A673 (cell line): Measurements from ENCODE around the gene CEND1. TPM values are rescaled to one million over a fixed set of nuclear protein-coding genes. Genes with fewer than 3 reads are reported as not detected.

ENCODE experiments used
- BruUV-seq: library from RNA; stranded (reverse); fragments of 400-500 nt; replicated peaks from 2 replicates; lab custom pipeline; 2021; lab: Mats Ljungman, UMichigan
- CTCF ChIA-PET: fragments of 300-600 bp; sonication (Branson Sonifier 250); formaldehyde crosslinking; loops from one replicate; lab custom pipeline; 2022; ENCODE audit warnings: antibody characterized with exemption; lab: Charles Lee
- POLR2A ChIA-PET: fragments of 300-600 bp; sonication (Branson Sonifier 250); formaldehyde crosslinking; loops from one replicate; lab custom pipeline; 2022; ENCODE audit warnings: antibody characterized with exemption; ENCODE audit not compliant: low non-redundant PET; lab: Charles Lee
- DNase-seq: peaks from one replicate; pipeline ENCODE4 v3.0.0-alpha.2; 2015; ENCODE audit warnings: low spot score
- H3K27ac ChIP-seq: fragments of 200-600 bp; sonication (generic); 2 replicates; pipeline ENCODE4 v1.5.1; 2016; ENCODE audit warnings: mixed run types, low read depth, mild to moderate bottlenecking, mixed read lengths, antibody characterized with exemption, low read length; ENCODE audit not compliant: poor library complexity, severe bottlenecking
- H3K27me3 ChIP-seq: fragments of 200-600 bp; sonication (generic); replicated peaks from 2 replicates; pipeline ENCODE4 v1.6.1; 2017; ENCODE audit warnings: mixed run types, low read depth, mild to moderate bottlenecking, mixed read lengths, antibody characterized with exemption, low read length; ENCODE audit not compliant: insufficient read depth, poor library complexity
- H3K36me3 ChIP-seq: fragments of 200-600 bp; sonication (generic); 2 replicates; pipeline ENCODE4 v1.6.1; 2016; ENCODE audit warnings: mixed run types, mild to moderate bottlenecking, mixed read lengths, antibody characterized with exemption, low read length; ENCODE audit not compliant: insufficient read depth, poor library complexity, severe bottlenecking
- H3K4me1 ChIP-seq: fragments of 200-600 bp; sonication (generic); 2 replicates; pipeline ENCODE4 v1.6.1; 2017; ENCODE audit warnings: mixed run types, mild to moderate bottlenecking, mixed read lengths, antibody characterized with exemption, low read length; ENCODE audit not compliant: insufficient read depth, poor library complexity, severe bottlenecking
- H3K4me3 ChIP-seq: fragments of 200-600 bp; sonication (generic); 2 replicates; pipeline ENCODE4 v1.5.1; 2016; ENCODE audit warnings: low read depth, mixed run types, mild to moderate bottlenecking, mixed read lengths, low read length; ENCODE audit not compliant: poor library complexity, severe bottlenecking
- H3K9me3 ChIP-seq: fragments of 200-600 bp; sonication (generic); 2 replicates; pipeline ENCODE4 v1.6.1; 2016; ENCODE audit warnings: mixed run types, low read depth, mild to moderate bottlenecking, mixed read lengths, antibody characterized with exemption, low read length; ENCODE audit not compliant: poor library complexity, severe bottlenecking
- CTCF ChIP-seq: fragments of 300-800, 200-600 bp; sonication (generic); conservative IDR thresholded peaks from 2 replicates; pipeline ENCODE4 v1.5.1; 2017; ENCODE audit warnings: low read depth, mild to moderate bottlenecking, antibody characterized with exemption, low read length, moderate library complexity, mixed read lengths
- EZH2 ChIP-seq: fragments of 200-600 bp; sonication (generic); IDR thresholded peaks from 2 replicates; pipeline ENCODE4 v1.6.1; 2017; ENCODE audit warnings: borderline replicate concordance, low read depth, mild to moderate bottlenecking, mixed read lengths, antibody characterized with exemption, low read length; ENCODE audit not compliant: poor library complexity, severe bottlenecking
- intact Hi-C: fragments of 100-400 bp; cut with micrococcal nuclease; formaldehyde crosslinking; loops from one replicate; pipeline ENCODE4 v1.10.0; 2022; ENCODE audit not compliant: unreplicated experiment
- total RNA-seq: library from RNA; stranded (reverse); gene quantifications from 2 replicates; pipeline ENCODE4 v1.2.3, GENCODE V29; 2021

The CEND1 gene
- total RNA-seq, 1 experiment from 2014 or later: 0.52 TPM

GRCh38 chr11:790721-791564 lies 1.1 kb upstream of the CEND1 start:
- intact Hi-C loops: no loop called here
- ChIA-PET POLR2A (interaction anchor here (0.6 kb wide), 1 partner anchor 1631 kb away, joined by 16 read pairs; no protein-coding TSS in a partner anchor), CTCF (no interaction called here)
- H3K27ac ChIP-seq: no peak overlapping the region
- TF ChIP-seq CTCF (no peak), EZH2 (no peak)
- DNase-seq: no peak
- no peaks in the 10 kb centered on the region for H3K9me3 ChIP-seq
- no peaks in the 10 kb centered on the region for H3K27me3 ChIP-seq
- peaks cover 10% of the 10 kb centered on the region for H3K4me1 ChIP-seq
- H3K4me3 ChIP-seq: no peak overlapping the region
- BruUV-seq: no TSS peak
- H3K36me3 ChIP-seq: peaks cover 2% of the 10 kb centered on the region

DNA sequence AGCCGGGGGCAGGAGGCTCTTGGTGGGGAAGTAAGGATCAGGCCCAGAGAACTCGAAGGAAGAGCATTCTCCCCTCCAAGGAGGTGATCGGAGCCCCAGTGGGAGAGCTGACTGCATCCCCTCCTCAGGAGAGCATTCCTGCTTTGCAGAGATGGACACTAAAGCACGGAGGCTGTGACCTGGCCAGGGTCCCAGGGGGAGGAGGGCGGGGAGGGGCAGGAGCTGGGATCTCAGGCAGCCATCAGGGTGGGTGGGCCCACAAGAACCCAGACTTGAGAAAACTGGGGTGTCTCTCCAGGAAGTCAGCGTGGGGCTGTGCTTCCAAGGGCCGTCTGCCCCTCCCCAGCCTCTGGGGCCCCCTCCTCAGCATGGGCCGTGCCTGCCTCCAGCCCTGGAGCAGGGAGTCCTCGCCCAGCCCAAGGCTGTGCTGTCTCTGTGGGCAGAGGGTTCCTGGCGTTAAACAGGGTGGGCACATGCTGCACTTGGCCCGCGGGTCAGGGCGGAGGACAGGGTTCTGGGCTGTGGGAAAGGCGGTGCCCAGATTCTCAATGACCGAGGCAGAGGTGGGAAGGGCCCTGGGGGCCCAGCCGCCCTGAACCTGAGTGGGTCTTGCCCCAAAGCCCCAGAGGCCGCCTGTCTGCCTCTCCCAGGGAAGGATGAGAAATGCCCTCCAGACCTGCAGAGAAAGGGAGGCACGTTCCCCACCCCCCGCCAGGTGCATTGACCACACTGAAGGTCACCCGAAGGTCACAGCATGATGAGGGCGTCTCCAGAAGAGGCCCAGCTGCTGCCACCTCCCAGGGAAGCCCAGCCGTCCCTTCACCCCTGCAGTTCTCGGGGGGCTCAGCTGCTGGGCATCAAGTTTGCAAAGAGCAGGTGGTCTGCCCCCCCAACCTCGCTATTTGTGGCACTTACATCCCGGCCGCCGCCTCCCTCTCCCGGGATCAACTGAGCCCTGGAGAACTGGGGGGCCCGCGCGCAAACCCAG lies 643 bp downstream of the CEND1 start:
- Histone ChIP-seq H3K27ac (no peak overlapping the region), H3K9me3 (no peaks in the 10 kb centered on the region), H3K4me3 (no peak overlapping the region), H3K4me1 (peaks cover 3% of the 10 kb centered on the region), H3K36me3 (no peaks in the 10 kb centered on the region), H3K27me3 (no peaks in the 10 kb centered on the region)
- POLR2A ChIA-PET: no interaction called here
- TF ChIP-seq EZH2: no peak
- TF ChIP-seq CTCF: no peak
- DNase-seq: no peak
- intact Hi-C loops: no loop called here
- no TSS peak for BruUV-seq
- CTCF ChIA-PET: interaction anchor here (0.7 kb wide), 1 partner anchor 20 kb away, joined by 5 read pairs; no protein-coding TSS in a partner anchor

DNA sequence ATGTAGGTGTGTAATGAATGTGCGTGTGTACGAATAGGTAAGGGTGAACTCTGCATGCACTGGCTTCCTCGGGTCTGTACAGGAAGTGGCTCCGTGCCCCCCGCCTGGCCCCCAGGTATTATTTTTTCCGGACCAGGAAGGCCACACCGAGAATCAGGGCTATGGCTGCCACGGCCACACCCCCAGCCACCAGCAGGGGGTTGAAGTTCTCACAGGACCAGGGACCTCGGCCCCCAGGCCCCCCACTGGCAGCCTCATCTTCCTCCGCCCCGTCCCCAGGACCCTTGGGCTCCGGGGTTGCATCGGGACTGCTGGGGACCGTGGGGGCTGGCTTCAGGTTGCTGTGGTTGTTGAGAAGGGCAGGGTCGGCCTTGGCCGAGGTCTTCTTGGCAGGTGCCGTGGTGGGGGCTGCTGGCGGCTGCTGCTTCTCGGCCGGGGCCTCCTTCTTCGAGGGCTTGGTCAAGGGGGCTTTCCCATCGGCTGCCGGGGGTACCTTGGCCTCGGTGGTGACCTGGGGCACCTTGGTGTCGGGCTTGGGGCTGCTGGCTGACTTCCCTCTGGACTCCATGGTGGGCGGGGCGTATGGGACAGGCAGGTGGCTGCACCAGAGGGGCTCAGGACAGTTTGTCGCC lies 1.8 kb downstream of the CEND1 start:
- no peak overlapping the region for H3K4me3 ChIP-seq
- H3K27ac ChIP-seq: no peak overlapping the region
- H3K9me3 ChIP-seq: no peaks in the 10 kb centered on the region
- H3K27me3 ChIP-seq: no peaks in the 10 kb centered on the region
- no peaks in the 10 kb centered on the region for H3K36me3 ChIP-seq
- ChIA-PET CTCF (no interaction called here), POLR2A (no interaction called here)
- no peak for DNase-seq
- no peak for TF ChIP-seq EZH2
- TF ChIP-seq CTCF: no peak
- peaks cover 3% of the 10 kb centered on the region for H3K4me1 ChIP-seq
- intact Hi-C loops: no loop called here
- BruUV-seq: no TSS peak
